ENCODE results near the gene ST8SIA5.

DNA sequence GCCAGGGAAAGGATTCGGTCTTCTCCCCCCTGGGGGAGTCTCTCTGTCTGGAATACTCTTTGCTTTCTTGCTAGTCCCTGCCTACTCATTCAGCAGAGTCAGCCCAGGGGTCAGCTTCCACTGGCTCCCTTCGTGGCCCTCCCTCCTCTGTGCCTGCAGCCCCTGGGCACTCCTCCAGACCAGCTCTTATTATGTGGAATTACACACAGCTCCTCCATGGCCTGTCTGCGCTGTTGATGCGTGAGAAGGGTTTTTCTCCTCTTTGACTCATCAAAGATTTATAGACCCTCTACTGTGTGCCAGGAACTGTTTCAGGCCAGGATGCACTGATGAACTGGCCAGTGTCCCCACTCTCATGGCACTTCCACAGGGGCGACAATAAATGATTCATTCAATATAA, 44.4 kb downstream of the ST8SIA5 start:
- no peak for TF ChIP-seq POLR2A (IDR thresholded peaks at IDR 0.05; ENCODE audit: low read depth, low read length)
- TF ChIP-seq, protein P1, sequence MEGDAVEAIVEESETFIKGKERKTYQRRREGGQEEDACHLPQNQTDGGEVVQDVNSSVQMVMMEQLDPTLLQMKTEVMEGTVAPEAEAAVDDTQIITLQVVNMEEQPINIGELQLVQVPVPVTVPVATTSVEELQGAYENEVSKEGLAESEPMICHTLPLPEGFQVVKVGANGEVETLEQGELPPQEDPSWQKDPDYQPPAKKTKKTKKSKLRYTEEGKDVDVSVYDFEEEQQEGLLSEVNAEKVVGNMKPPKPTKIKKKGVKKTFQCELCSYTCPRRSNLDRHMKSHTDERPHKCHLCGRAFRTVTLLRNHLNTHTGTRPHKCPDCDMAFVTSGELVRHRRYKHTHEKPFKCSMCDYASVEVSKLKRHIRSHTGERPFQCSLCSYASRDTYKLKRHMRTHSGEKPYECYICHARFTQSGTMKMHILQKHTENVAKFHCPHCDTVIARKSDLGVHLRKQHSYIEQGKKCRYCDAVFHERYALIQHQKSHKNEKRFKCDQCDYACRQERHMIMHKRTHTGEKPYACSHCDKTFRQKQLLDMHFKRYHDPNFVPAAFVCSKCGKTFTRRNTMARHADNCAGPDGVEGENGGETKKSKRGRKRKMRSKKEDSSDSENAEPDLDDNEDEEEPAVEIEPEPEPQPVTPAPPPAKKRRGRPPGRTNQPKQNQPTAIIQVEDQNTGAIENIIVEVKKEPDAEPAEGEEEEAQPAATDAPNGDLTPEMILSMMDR (IDR thresholded peaks at IDR 0.05; ENCODE audit: extremely low read depth in 1 of 2, insufficient read depth in 1 of 2, low read depth in 1 of 2, low read length in 2 of 2): no peak
- no peak for TF ChIP-seq POLR2AphosphoS5 (IDR thresholded peaks at IDR 0.05; ENCODE audit: insufficient read depth, low read depth, low read length)
- TF ChIP-seq EZH2 (IDR thresholded peaks at IDR 0.05; ENCODE audit: borderline replicate concordance, low read depth, low read length, severe bottlenecking): no peak
- no peak for TF ChIP-seq MYC (IDR thresholded peaks at IDR 0.05; ENCODE audit: low read depth, low read length)
- TF ChIP-seq JUN (IDR thresholded peaks at IDR 0.05; ENCODE audit: borderline replicate concordance, insufficient read depth, insufficient read length, low read depth): no peak
- TF ChIP-seq, protein P2, sequence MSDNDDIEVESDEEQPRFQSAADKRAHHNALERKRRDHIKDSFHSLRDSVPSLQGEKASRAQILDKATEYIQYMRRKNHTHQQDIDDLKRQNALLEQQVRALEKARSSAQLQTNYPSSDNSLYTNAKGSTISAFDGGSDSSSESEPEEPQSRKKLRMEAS (IDR thresholded peaks at IDR 0.05; ENCODE audit: insufficient read depth, insufficient read length): no peak
- TF ChIP-seq FOS (IDR thresholded peaks at IDR 0.05; ENCODE audit: borderline replicate concordance, insufficient read depth, low read length): no peak
- TF ChIP-seq GATA2 (IDR thresholded peaks at IDR 0.05; ENCODE audit: insufficient read depth, insufficient read length, low read depth, low read length): no peak

Data from endothelial cell of umbilical vein (primary cell).